ENCODE results near the gene PBXIP1.
"Not testable (repeated sequence)": the region's sequence is repeated elsewhere in the genome, so short reads cannot be mapped to it uniquely, and the experiment has no call there.

Gene PBXIP1

GRCh38 chr1:154911691-154912550, 44.0 kb downstream of the PBXIP1 start:
- Mint-ChIP-seq H3K36me3 (peaks cover 6% of the 10 kb centered on the region), H3K4me1 (no peaks in the 10 kb centered on the region), H3K4me3 (no peak overlapping the region), H3K9me3 (no peaks in the 10 kb centered on the region), H3K27ac (no peak overlapping the region)
- ATAC-seq (no peak), DNase-seq (ENCODE audit: low spot score in 2 of 2) (no peak)

DNA sequence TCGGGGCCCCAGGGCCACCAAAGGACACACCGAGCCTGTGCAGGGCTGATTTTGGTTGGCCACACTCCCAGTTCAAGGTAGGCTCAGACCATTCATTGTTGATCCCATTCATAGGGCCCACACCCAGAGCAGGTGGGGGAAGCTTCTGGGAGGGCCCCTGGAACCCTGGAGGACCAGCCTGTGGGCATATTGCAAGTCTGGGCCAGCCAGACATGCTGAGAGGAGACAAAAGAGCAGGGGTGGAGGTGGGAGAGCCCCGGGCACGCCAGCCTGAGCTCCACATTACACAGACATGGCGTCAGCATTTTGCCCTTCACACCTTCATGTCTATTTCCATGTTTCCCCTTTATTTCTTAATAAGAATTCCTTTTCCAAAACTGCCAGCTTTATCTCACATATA, 45.0 kb downstream of the PBXIP1 start:
- no peaks in the 10 kb centered on the region for H3K4me1 Mint-ChIP-seq
- H3K27ac Mint-ChIP-seq, result no peak overlapping the region

GRCh38 chr1:154908937-154909336, 47.0 kb downstream of the PBXIP1 start:
- Mint-ChIP-seq H3K27ac (no peak overlapping the region), H3K4me1 (no peaks in the 10 kb centered on the region), H3K36me3 (no peaks in the 10 kb centered on the region), H3K4me3 (no peak overlapping the region), H3K9me3 (no peaks in the 10 kb centered on the region)
- ATAC-seq (no peak), DNase-seq (ENCODE audit: low spot score in 2 of 2) (no peak)

More for the DNA sequence above, 45.0 kb downstream of the PBXIP1 start:
- Mint-ChIP-seq H3K4me3 (no peak overlapping the region), H3K9me3 (no peaks in the 10 kb centered on the region), H3K36me3 (no peaks in the 10 kb centered on the region)
- ATAC-seq, result no peak
- no peak for DNase-seq (ENCODE audit: low spot score in 2 of 2)

DNA sequence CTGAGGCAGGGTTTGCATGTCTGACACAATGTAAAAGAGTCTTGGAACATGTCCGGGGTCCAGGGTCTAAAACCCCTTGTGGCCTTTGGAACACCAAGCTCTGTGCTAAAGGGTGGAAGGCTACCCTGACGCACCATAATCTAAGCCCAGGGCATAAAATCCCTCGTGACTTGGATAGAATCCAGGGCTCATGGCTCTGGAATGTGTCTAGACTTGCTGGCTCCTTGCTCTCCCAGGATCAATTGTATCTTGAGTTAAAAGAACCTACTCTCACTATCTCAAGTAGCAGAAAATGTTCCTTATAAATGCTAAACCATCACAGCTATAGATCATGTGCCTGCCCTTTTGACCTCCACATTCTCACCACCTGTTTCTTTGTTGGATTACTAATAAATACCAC, 47.8 kb downstream of the PBXIP1 start:
- H3K4me3 Mint-ChIP-seq; DNase-seq (ENCODE audit: low spot score in 2 of 2); H3K27ac Mint-ChIP-seq; H3K36me3 Mint-ChIP-seq; ATAC-seq; H3K4me1 Mint-ChIP-seq; H3K9me3 Mint-ChIP-seq: not testable (repeated sequence)

GRCh38 chr1:154906621-154907081, 49.2 kb downstream of the PBXIP1 start:
- ATAC-seq (no peak), DNase-seq (ENCODE audit: low spot score in 2 of 2) (no peak)
- no peak overlapping the region for H3K4me3 Mint-ChIP-seq
- H3K27ac Mint-ChIP-seq, result no peak overlapping the region
- no peaks in the 10 kb centered on the region for H3K36me3 Mint-ChIP-seq
- H3K9me3 Mint-ChIP-seq, result no peaks in the 10 kb centered on the region
- no peaks in the 10 kb centered on the region for H3K4me1 Mint-ChIP-seq

- H3K4me3 Mint-ChIP-seq, result no peak overlapping the region
- no peaks in the 10 kb centered on the region for H3K36me3 Mint-ChIP-seq
Observed at GRCh38 chr1:154902938-154903566, 52.8 kb downstream of the PBXIP1 start.

GRCh38 chr1:154901591-154901990, 54.3 kb downstream of the PBXIP1 start:
- no peaks in the 10 kb centered on the region for H3K9me3 Mint-ChIP-seq
- no peak overlapping the region for H3K4me3 Mint-ChIP-seq
- no peaks in the 10 kb centered on the region for H3K4me1 Mint-ChIP-seq
- H3K27ac Mint-ChIP-seq, result no peak overlapping the region
- H3K36me3 Mint-ChIP-seq, result no peaks in the 10 kb centered on the region
- DNase-seq (ENCODE audit: low spot score in 2 of 2) (no peak), ATAC-seq (no peak)

More at GRCh38 chr1:154902938-154903566, 52.8 kb downstream of the PBXIP1 start:
- DNase-seq (ENCODE audit: low spot score in 2 of 2) (no peak), ATAC-seq (no peak)
- Mint-ChIP-seq H3K27ac (no peak overlapping the region), H3K9me3 (no peaks in the 10 kb centered on the region), H3K4me1 (no peaks in the 10 kb centered on the region)

GRCh38 chr1:154899041-154899440, 56.9 kb downstream of the PBXIP1 start:
- H3K9me3 Mint-ChIP-seq, result no peaks in the 10 kb centered on the region
- H3K4me1 Mint-ChIP-seq, result no peaks in the 10 kb centered on the region
- no peak overlapping the region for H3K4me3 Mint-ChIP-seq
- DNase-seq (ENCODE audit: low spot score in 2 of 2) (no peak), ATAC-seq (no peak)
- no peak overlapping the region for H3K27ac Mint-ChIP-seq
- H3K36me3 Mint-ChIP-seq, result no peaks in the 10 kb centered on the region

DNA sequence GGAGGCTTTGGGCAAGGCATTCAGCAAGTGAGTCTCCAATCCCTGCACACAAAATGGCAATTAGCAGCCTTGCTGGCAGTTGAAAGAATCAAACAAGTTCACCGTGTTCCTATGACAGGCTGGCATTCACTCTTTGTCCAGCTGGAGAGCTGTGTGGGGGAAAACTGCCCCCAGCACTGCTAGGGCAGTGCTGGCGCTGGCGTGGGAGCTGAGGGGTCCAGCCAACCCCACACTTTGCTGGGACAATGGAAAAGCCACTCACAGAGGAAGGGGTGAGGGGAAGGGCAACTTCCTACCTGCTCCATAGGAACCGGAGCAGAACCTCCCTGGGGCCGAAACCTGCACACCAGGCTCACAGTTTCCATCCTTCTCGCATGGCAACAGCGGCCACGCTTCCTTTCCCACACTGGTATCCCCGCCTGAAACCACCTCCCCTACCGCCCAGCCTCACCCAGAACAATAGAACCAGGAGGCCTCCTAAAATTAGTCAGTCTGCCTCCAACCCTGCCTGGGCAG, 59.1 kb downstream of the PBXIP1 start:
- no peak for DNase-seq (ENCODE audit: low spot score in 2 of 2)
- Mint-ChIP-seq H3K9me3 (no peaks in the 10 kb centered on the region), H3K27ac (no peak overlapping the region), H3K4me1 (no peaks in the 10 kb centered on the region), H3K36me3 (no peaks in the 10 kb centered on the region), H3K4me3 (no peak overlapping the region)
- ATAC-seq, result no peak

- no peaks in the 10 kb centered on the region for H3K36me3 Mint-ChIP-seq
- H3K4me3 Mint-ChIP-seq, result no peak overlapping the region
- no peaks in the 10 kb centered on the region for H3K9me3 Mint-ChIP-seq
- no peak for DNase-seq (ENCODE audit: low spot score in 2 of 2)
- no peaks in the 10 kb centered on the region for H3K4me1 Mint-ChIP-seq
- ATAC-seq, result no peak
- H3K27ac Mint-ChIP-seq, result no peak overlapping the region
Observed at GRCh38 chr1:154895798-154896197, 60.1 kb downstream of the PBXIP1 start.

Measured in stimulated activated effector memory CD8-positive, alpha-beta T cell treated with anti-CD3 and anti-CD28 coated beads, Interleukin-12 subunit alpha, Interleukin-12 subunit beta, amount 100 ng/mL, for 72 hours (primary cell).